ENCODE results near the gene SLCO6A1. TPM values are rescaled to one million over a fixed set of nuclear protein-coding genes. Genes with fewer than 3 reads are reported as not detected.

Gene SLCO6A1
- polyA plus RNA-seq, 3 donors: not detected

- H2AFZ ChIP-seq (ENCODE audit: insufficient read depth, low read depth, low read length, poor library complexity, severe bottlenecking): no peak overlapping the region
- Mint-ChIP-seq H3K4me3 (no peak overlapping the region), H3K27me3 (ENCODE audit: low read depth in 3 of 3) (no peaks in the 10 kb centered on the region), H3K36me3 (peaks cover 0 to under 1% of the 10 kb centered on the region in 2 donors), H3K9me3 (peaks cover 0 to 16% (median 10%) of the 10 kb centered on the region in 7 donors), H3K4me1 (peaks cover 14% of the 10 kb centered on the region), H3K27ac (no peak overlapping the region)
- peak in 1 of 3 donors; percentile 3 for DNase-seq
- 85% methylated on average over 3 of the region's 6 CpGs for WGBS (ENCODE audit: insufficient coverage)
- no peaks in the 10 kb centered on the region for H3K27me3 ChIP-seq (ENCODE audit: control insufficient read depth in 2 of 2, insufficient read depth in 2 of 2, low read length in 2 of 2)
- intact Hi-C loops (cut with micrococcal nuclease): no loop called here
- H3K36me3 ChIP-seq (replicated peaks in 1 of 2; ENCODE audit: control insufficient read depth in 1 of 2, insufficient read depth in 2 of 2, low read length in 2 of 2): no peaks in the 10 kb centered on the region
- H3K4me1 ChIP-seq (ENCODE audit: control insufficient read depth in 1 of 2, insufficient read depth in 2 of 2, low read length in 2 of 2): peaks cover 8 to 9% of the 10 kb centered on the region in 2 donors
- H3K79me2 ChIP-seq (ENCODE audit: insufficient read depth, low read length): no peaks in the 10 kb centered on the region
- peaks cover 6 to 7% of the 10 kb centered on the region in 2 donors for H3K9me3 ChIP-seq (replicated peaks in 1 of 2; ENCODE audit: control insufficient read depth in 1 of 2, insufficient read depth in 1 of 2, low read length in 2 of 2)
- no peak overlapping the region for H3K9ac ChIP-seq (ENCODE audit: insufficient read depth, low read length, poor library complexity, severe bottlenecking)
- no peak overlapping the region for H3K27ac ChIP-seq (ENCODE audit: low read depth in 1 of 2, low read length in 2 of 2)
- peak; percentile 17 for TF ChIP-seq CTCF (IDR thresholded peaks at IDR 0.05)
- no peak overlapping the region for H3K4me2 ChIP-seq (replicated peaks; ENCODE audit: extremely low read depth, low read length, poor library complexity, severe bottlenecking)
- H4K20me1 ChIP-seq (ENCODE audit: insufficient read depth, low read length): no peaks in the 10 kb centered on the region
- no peak overlapping the region for H3K4me3 ChIP-seq (replicated peaks in 1 of 3; ENCODE audit: low read depth in 2 of 3, low read length in 3 of 3)
These were observed 46.4 kb upstream of the SLCO6A1 start for GRCh38 chr5:102545175-102545574.

GRCh38 chr5:102542057-102542456 lies 43.3 kb upstream of the SLCO6A1 start:
- no peak overlapping the region for H3K27ac ChIP-seq (ENCODE audit: low read depth in 1 of 2, low read length in 2 of 2)

More at GRCh38 chr5:102542057-102542456, 43.3 kb upstream of the SLCO6A1 start:
- Mint-ChIP-seq H3K27me3 (ENCODE audit: low read depth in 3 of 3) (no peaks in the 10 kb centered on the region), H3K4me3 (no peak overlapping the region), H3K36me3 (no peaks in the 10 kb centered on the region), H3K9me3 (peaks cover 0 to 10% (median 5%) of the 10 kb centered on the region in 7 donors), H3K27ac (no peak overlapping the region), H3K4me1 (peaks cover 6% of the 10 kb centered on the region)
- no peaks in the 10 kb centered on the region for H4K20me1 ChIP-seq (ENCODE audit: insufficient read depth, low read length)
- no peaks in the 10 kb centered on the region for H3K27me3 ChIP-seq (ENCODE audit: control insufficient read depth in 2 of 2, insufficient read depth in 2 of 2, low read length in 2 of 2)
- no peaks in the 10 kb centered on the region for H3K4me1 ChIP-seq (ENCODE audit: control insufficient read depth in 1 of 2, insufficient read depth in 2 of 2, low read length in 2 of 2)
- no peak overlapping the region for H3K4me2 ChIP-seq (replicated peaks; ENCODE audit: extremely low read depth, low read length, poor library complexity, severe bottlenecking)
- H3K4me3 ChIP-seq (replicated peaks in 1 of 3; ENCODE audit: low read depth in 2 of 3, low read length in 3 of 3): no peak overlapping the region
- intact Hi-C loops (cut with micrococcal nuclease): no loop called here
- peaks cover 5 to 7% of the 10 kb centered on the region in 2 donors for H3K9me3 ChIP-seq (replicated peaks in 1 of 2; ENCODE audit: control insufficient read depth in 1 of 2, insufficient read depth in 1 of 2, low read length in 2 of 2)
- DNase-seq: peak in 2 of 3 donors; percentile 4 to 9
- H3K36me3 ChIP-seq (replicated peaks in 1 of 2; ENCODE audit: control insufficient read depth in 1 of 2, insufficient read depth in 2 of 2, low read length in 2 of 2): no peaks in the 10 kb centered on the region
- H3K79me2 ChIP-seq (ENCODE audit: insufficient read depth, low read length): no peaks in the 10 kb centered on the region
- no peak overlapping the region for H3K9ac ChIP-seq (ENCODE audit: insufficient read depth, low read length, poor library complexity, severe bottlenecking)
- WGBS (ENCODE audit: insufficient coverage): no CpG with 5 or more reads among the region's 1 CpG
- no peak for TF ChIP-seq CTCF (IDR thresholded peaks at IDR 0.05)
- no peak overlapping the region for H2AFZ ChIP-seq (ENCODE audit: insufficient read depth, low read depth, low read length, poor library complexity, severe bottlenecking)

All from CD14-positive monocyte (primary cell).